GM23338 (cell line): ENCODE results near the gene NDUFS6. TPM values are rescaled to one million over a fixed set of nuclear protein-coding genes. Genes with fewer than 3 reads are reported as not detected.

Experiments
- ATAC-seq: fragments of 200-7000 bp; cut with Tn5 transposase; 3 replicates; pipeline ENCODE4 v1.9.1; 2020
- DNase-seq: peaks from one replicate; pipeline ENCODE4 v3.0.0-alpha.2; 2015; ENCODE audit warnings: low spot score
- H2AFZ ChIP-seq: fragments of 200-600 bp; sonication (generic); 2 replicates; pipeline ENCODE4 v1.8.0; 2016; ENCODE audit warnings: antibody characterized with exemption, mild to moderate bottlenecking, moderate library complexity
- H3F3A ChIP-seq: fragments of 200-600 bp; sonication (generic); replicated peaks from 2 replicates; pipeline ENCODE4 v1.8.0; 2017; ENCODE audit warnings: antibody characterized with exemption, mixed run types, low read depth
- H3K27ac ChIP-seq: fragments of 200-600 bp; sonication (generic); 2 replicates; pipeline ENCODE4 v1.6.1; 2016; ENCODE audit warnings: low read depth
- H3K27me3 ChIP-seq: fragments of 200-600 bp; sonication (generic); 2 replicates; pipeline ENCODE4 v1.8.0; 2016; ENCODE audit warnings: mild to moderate bottlenecking, mixed run types, moderate library complexity; ENCODE audit not compliant: insufficient read depth
- H3K36me3 ChIP-seq: fragments of 200-600 bp; sonication (generic); 2 replicates; pipeline ENCODE4 v1.8.0; 2016; ENCODE audit warnings: mild to moderate bottlenecking; ENCODE audit not compliant: insufficient read depth
- H3K4me1 ChIP-seq: fragments of 200-600 bp; sonication (generic); 2 replicates; pipeline ENCODE4 v1.8.0; 2016; ENCODE audit warnings: mild to moderate bottlenecking, moderate library complexity; ENCODE audit not compliant: insufficient read depth
- H3K4me2 ChIP-seq: fragments of 200-600 bp; sonication (generic); 2 replicates; pipeline ENCODE4 v1.7.1; 2017; ENCODE audit warnings: mixed run types
- H3K4me3 ChIP-seq: fragments of 200-600 bp; sonication (generic); 2 replicates; pipeline ENCODE4 v1.6.1; 2016; ENCODE audit warnings: mixed run types
- H3K79me2 ChIP-seq: fragments of 200-600 bp; sonication (generic); replicated peaks from 2 replicates; pipeline ENCODE4 v1.8.0; 2017; ENCODE audit warnings: mild to moderate bottlenecking; ENCODE audit not compliant: insufficient read depth
- H3K9me2 ChIP-seq: fragments of 200-600 bp; sonication (generic); 2 replicates; pipeline ENCODE4 v1.8.0; 2017; ENCODE audit not compliant: insufficient read depth
- H4K20me1 ChIP-seq: fragments of 200-600 bp; sonication (generic); replicated peaks from 2 replicates; pipeline ENCODE4 v1.8.0; 2017; ENCODE audit warnings: mild to moderate bottlenecking; ENCODE audit not compliant: insufficient read depth
- H3K27ac Mint-ChIP-seq: 2 replicates; pipeline ENCODE4 v1.8.0; 2020; ENCODE audit warnings: inconsistent platforms, mild to moderate bottlenecking, moderate library complexity, mixed read lengths
- H3K27me3 Mint-ChIP-seq: 3 replicates; pipeline ENCODE4 v1.8.0; 2022; ENCODE audit warnings: low read depth, mild to moderate bottlenecking, moderate library complexity, mixed read lengths, inconsistent platforms; ENCODE audit not compliant: insufficient read depth, poor library complexity
- H3K36me3 Mint-ChIP-seq: 3 replicates; pipeline ENCODE4 v1.8.0; 2021; ENCODE audit warnings: low read depth, mild to moderate bottlenecking, inconsistent platforms, moderate library complexity, mixed read lengths
- H3K4me1 Mint-ChIP-seq: 3 replicates; pipeline ENCODE4 v1.8.0; 2020; ENCODE audit warnings: mild to moderate bottlenecking, inconsistent platforms, mixed read lengths
- H3K4me3 Mint-ChIP-seq: 3 replicates; pipeline ENCODE4 v1.8.0; 2021; ENCODE audit warnings: moderate library complexity, mild to moderate bottlenecking, inconsistent platforms, mixed read lengths
- H3K9me3 Mint-ChIP-seq: 3 replicates; pipeline ENCODE4 v1.8.0; 2020; ENCODE audit warnings: moderate library complexity, mild to moderate bottlenecking, inconsistent platforms, mixed read lengths
- CREB1 ChIP-seq: fragments of 250-450 bp; sonication (Bioruptor Pico); IDR thresholded peaks from 2 replicates; pipeline ENCODE4 v1.5.0; 2020; ENCODE audit warnings: low read depth, mild to moderate bottlenecking, moderate library complexity
- CTCF ChIP-seq, 2 experiments: fragments of 200-600 bp in 1 of 2; sonication (generic) in 1 of 2; conservative IDR thresholded peaks; 2 replicates each; pipeline versions ENCODE4 v1.5.1 to v1.6.1; 2016 to 2017; ENCODE audit warnings: antibody characterized with exemption in 2 of 2, low read depth in 2 of 2, mild to moderate bottlenecking in 2 of 2, moderate library complexity in 1 of 2
- EZH2 ChIP-seq: fragments of 200-600 bp; sonication (generic); IDR thresholded peaks from one replicate; pipeline ENCODE4 v1.8.0; 2017; ENCODE audit warnings: antibody characterized with exemption, mild to moderate bottlenecking, low read depth; ENCODE audit not compliant: unreplicated experiment
- EZH2phosphoT487 ChIP-seq: fragments of 200-600 bp; sonication (generic); IDR thresholded peaks from one replicate; pipeline ENCODE4 v1.8.1; 2018; ENCODE audit warnings: antibody characterized with exemption; ENCODE audit not compliant: unreplicated experiment
- JUNB ChIP-seq: IDR thresholded peaks from one replicate; pipeline ENCODE4 v1.6.1; 2016; ENCODE audit warnings: antibody characterized with exemption; ENCODE audit not compliant: unreplicated experiment
- NANOG ChIP-seq: IDR thresholded peaks from 2 replicates; pipeline ENCODE4 v1.6.1; 2016; ENCODE audit warnings: antibody characterized with exemption, borderline replicate concordance
- POLR2AphosphoS5 ChIP-seq: IDR thresholded peaks from 2 replicates; pipeline ENCODE4 v1.6.1; 2016; ENCODE audit warnings: antibody characterized with exemption, low read depth
- REST ChIP-seq: IDR thresholded peaks from one replicate; pipeline ENCODE4 v1.6.1; 2018; ENCODE audit warnings: antibody characterized with exemption; ENCODE audit not compliant: unreplicated experiment
- STAT1 ChIP-seq: IDR thresholded peaks from one replicate; pipeline ENCODE4 v1.6.1; 2016; ENCODE audit warnings: antibody characterized with exemption; ENCODE audit not compliant: unreplicated experiment
- ZNF331 ChIP-seq: fragments of 250-450 bp; sonication (Bioruptor Pico); IDR thresholded peaks from 2 replicates; pipeline ENCODE4 v1.5.0; 2020; ENCODE audit warnings: low read depth, mild to moderate bottlenecking, moderate library complexity
- ZNF462 ChIP-seq: fragments of 250-450 bp; sonication (Bioruptor Pico); IDR thresholded peaks from 2 replicates; pipeline ENCODE4 v1.5.0; 2020; ENCODE audit warnings: mild to moderate bottlenecking, moderate library complexity
- polyA plus RNA-seq: library from polyadenylated mRNA; unstranded; fragments of >200 nt; fragmentation: Nextera tagmentation; extraction: Ambion mirVana; gene quantifications from 2 replicates; pipeline ENCODE4 v1.2.1, GENCODE V29; 2016
- total RNA-seq: library from RNA; depleted of rRNA; stranded (reverse); fragments of >200 nt; shearing (Covaris generic); gene quantifications from 2 replicates; pipeline ENCODE4 v1.2.3, GENCODE V29; 2014

Gene NDUFS6
- total and polyA plus RNA-seq, 2 experiments from 2014 or later: 94.8 to 289 TPM

- TF ChIP-seq ZNF462 (CRISPR knock-in tag) (no peak), NANOG (no peak), EZH2phosphoT487 (no peak), JUNB (no peak), POLR2AphosphoS5 (no peak), CREB1 (no peak), ZNF331 (no peak), EZH2 (no peak)
Measured at GRCh38 chr5:1809416-1810035, 8.3 kb downstream of the NDUFS6 start (continued).

- H3K4me1 Mint-ChIP-seq: peaks cover 5% of the 10 kb centered on the region
- Histone ChIP-seq H4K20me1 (peaks cover 43% of the 10 kb centered on the region), H3K27me3 (no peaks in the 10 kb centered on the region), H3K36me3 (peaks cover 24% of the 10 kb centered on the region), H3F3A (no peaks in the 10 kb centered on the region), H2AFZ (no peak overlapping the region), H3K27ac (no peak overlapping the region), H3K4me1 (no peaks in the 10 kb centered on the region), H3K9me2 (no peaks in the 10 kb centered on the region), H3K4me3 (no peak overlapping the region), H3K79me2 (peaks cover 76% of the 10 kb centered on the region), H3K4me2 (no peak overlapping the region)
- H3K36me3 Mint-ChIP-seq: peaks cover 88% of the 10 kb centered on the region
- H3K27me3 Mint-ChIP-seq: peaks cover 2% of the 10 kb centered on the region
- H3K9me3 Mint-ChIP-seq: no peaks in the 10 kb centered on the region; the same call in 2 of the 3 replicates
- H3K27ac Mint-ChIP-seq: no peak overlapping the region
- no peak for DNase-seq
- H3K4me3 Mint-ChIP-seq: no peak overlapping the region
- no peak for ATAC-seq
- TF ChIP-seq EZH2 (no peak), CTCF (conservative IDR thresholded peaks at IDR 0.05; ENCODE audit: low read depth in 2 of 2) (no peak), CREB1 (no peak), REST (no peak), ZNF331 (no peak), EZH2phosphoT487 (no peak), NANOG (no peak), STAT1 (no peak)
Measured at GRCh38 chr5:1810581-1811101, 9.4 kb downstream of the NDUFS6 start.
